PC-3 (cell line): ENCODE data around the gene CD7.

Source experiments
- CTCF ChIP-seq: fragments of 300-600 bp; sonication (generic); conservative IDR thresholded peaks from 2 replicates; pipeline ENCODE4 v1.5.1; 2017; ENCODE audit warnings: antibody characterized with exemption, low read depth, mild to moderate bottlenecking, low read length
- EZH2 ChIP-seq: fragments of 300-600 bp; sonication (generic); IDR thresholded peaks from one replicate; pipeline ENCODE4 v1.6.1; 2017; ENCODE audit warnings: antibody characterized with exemption, mild to moderate bottlenecking, low read length; ENCODE audit not compliant: unreplicated experiment

- TF ChIP-seq CTCF (no peak), EZH2 (no peak)
Measured at GRCh38 chr17:82276938-82277337, 40.5 kb downstream of the CD7 start.
